HFF-Myc (cell line): ENCODE measurements around the gene DYNLT1.
"Not testable (repeated sequence)": the region's sequence is repeated elsewhere in the genome, so short reads cannot be mapped to it uniquely, and the experiment has no call there.

Experiments used
- DNase-seq: peaks from one replicate; pipeline ENCODE4 v3.0.0-alpha.2; 2011; ENCODE audit warnings: low read depth; ENCODE audit errors: extremely low read depth
- H3K4me3 ChIP-seq: replicated peaks from 2 replicates; pipeline ENCODE4 v1.5.1; 2011; ENCODE audit warnings: low read depth, mild to moderate bottlenecking, control low read depth, low read length
- CTCF ChIP-seq: IDR thresholded peaks from 2 replicates; pipeline ENCODE4 v1.5.1; 2012; ENCODE audit warnings: mild to moderate bottlenecking, low read depth, low read length, control low read depth; ENCODE audit errors: missing control alignments

Gene DYNLT1

GRCh38 chr6:158620963-158621693, 23.4 kb downstream of the DYNLT1 start:
- H3K4me3 ChIP-seq = no peak overlapping the region
- DNase-seq = no peak
- TF ChIP-seq CTCF = no peak

- DNase-seq = no peak
- H3K4me3 ChIP-seq = no peak overlapping the region
- TF ChIP-seq CTCF = no peak
These were observed 24.4 kb downstream of the DYNLT1 start for GRCh38 chr6:158619922-158620801.

- H3K4me3 ChIP-seq, DNase-seq: not testable (repeated sequence)
These were observed 26.3 kb downstream of the DYNLT1 start for GRCh38 chr6:158618289-158618688.

- DNase-seq, H3K4me3 ChIP-seq: not testable (repeated sequence)
These were observed 29.9 kb downstream of the DYNLT1 start for GRCh38 chr6:158614606-158615005.

- TF ChIP-seq CTCF = no peak
These were observed 32.8 kb downstream of the DYNLT1 start for GRCh38 chr6:158611541-158612370.

GRCh38 chr6:158611039-158611438, 33.5 kb downstream of the DYNLT1 start:
- H3K4me3 ChIP-seq = no peak overlapping the region

More at GRCh38 chr6:158611541-158612370, 32.8 kb downstream of the DYNLT1 start:
- no peak overlapping the region for H3K4me3 ChIP-seq
- DNase-seq = no peak

More at GRCh38 chr6:158611039-158611438, 33.5 kb downstream of the DYNLT1 start:
- no peak for DNase-seq
- no peak for TF ChIP-seq CTCF
